Measurements from ENCODE around the gene ATOSA.
A peak's percentile ranks its signal among the peaks of the same experiment; 100 is the strongest.

The ATOSA gene, protein sequence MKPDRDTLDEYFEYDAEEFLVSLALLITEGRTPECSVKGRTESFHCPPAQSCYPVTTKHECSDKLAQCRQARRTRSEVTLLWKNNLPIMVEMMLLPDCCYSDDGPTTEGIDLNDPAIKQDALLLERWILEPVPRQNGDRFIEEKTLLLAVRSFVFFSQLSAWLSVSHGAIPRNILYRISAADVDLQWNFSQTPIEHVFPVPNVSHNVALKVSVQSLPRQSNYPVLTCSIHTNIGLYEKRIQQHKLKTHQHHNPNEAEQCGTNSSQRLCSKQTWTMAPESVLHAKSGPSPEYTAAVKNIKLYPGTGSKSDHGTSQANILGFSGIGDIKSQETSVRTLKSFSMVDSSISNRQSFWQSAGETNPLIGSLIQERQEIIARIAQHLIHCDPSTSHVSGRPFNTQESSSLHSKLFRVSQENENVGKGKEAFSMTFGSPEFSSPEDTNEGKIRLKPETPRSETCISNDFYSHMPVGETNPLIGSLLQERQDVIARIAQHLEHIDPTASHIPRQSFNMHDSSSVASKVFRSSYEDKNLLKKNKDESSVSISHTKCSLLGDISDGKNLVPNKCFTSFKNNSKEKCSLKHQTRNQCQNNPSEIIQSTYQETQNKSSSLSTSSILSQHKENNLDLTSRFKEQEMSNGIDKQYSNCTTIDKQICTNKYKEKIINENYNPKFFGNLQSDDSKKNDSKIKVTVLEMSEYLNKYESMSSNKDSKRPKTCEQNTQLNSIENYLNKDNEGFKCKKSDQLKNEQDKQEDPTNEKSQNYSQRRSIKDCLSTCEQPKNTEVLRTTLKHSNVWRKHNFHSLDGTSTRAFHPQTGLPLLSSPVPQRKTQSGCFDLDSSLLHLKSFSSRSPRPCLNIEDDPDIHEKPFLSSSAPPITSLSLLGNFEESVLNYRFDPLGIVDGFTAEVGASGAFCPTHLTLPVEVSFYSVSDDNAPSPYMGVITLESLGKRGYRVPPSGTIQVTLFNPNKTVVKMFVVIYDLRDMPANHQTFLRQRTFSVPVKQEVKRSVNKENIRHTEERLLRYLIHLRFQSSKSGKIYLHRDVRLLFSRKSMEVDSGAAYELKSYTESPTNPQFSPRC

GRCh38 chr15:52679232-52680040 lies at the start of gene ATOSA:
Gene ATOSA, minus strand, starts transcription at chr15:52679388. Its CDS starts 1,367 bp downstream, at chr15:52678021.
- Histone ChIP-seq H3K27me3 (ENCODE audit: control insufficient read depth, low read length) (no peaks in the 10 kb centered on the region), H3K4me3 (ENCODE audit: low read length) (peak within 1 kb of the TSS; percentile 73), H3K9me2 (replicated peaks; ENCODE audit: control insufficient read depth, low read length) (no peaks in the 10 kb centered on the region), H3K9me3 (ENCODE audit: control insufficient read depth, insufficient read depth, low read length) (no peaks in the 10 kb centered on the region), H3F3A (ENCODE audit: control insufficient read depth, insufficient read depth) (peaks cover 45% of the 10 kb centered on the region), H3K79me2 (ENCODE audit: control insufficient read depth, low read length) (peaks cover 57% of the 10 kb centered on the region), H3K4me1 (ENCODE audit: control insufficient read depth, low read length) (peaks cover 76% of the 10 kb centered on the region), H3K36me3 (ENCODE audit: control insufficient read depth, low read length) (peaks cover 63% of the 10 kb centered on the region), H3K4me2 (ENCODE audit: low read length) (peak within 1 kb of the TSS; percentile 97), H4K20me1 (ENCODE audit: control insufficient read depth, insufficient read depth, low read depth, low read length) (no peaks in the 10 kb centered on the region), H3K27ac (ENCODE audit: low read depth, low read length) (peak within 1 kb of the TSS; percentile 98)
- no peak for TF ChIP-seq EZH2phosphoT487 (IDR thresholded peaks at IDR 0.05; ENCODE audit: borderline replicate concordance, low read length)
- peak; percentile 23 for TF ChIP-seq CTCF (IDR thresholded peaks at IDR 0.05; ENCODE audit: low read depth, low read length, poor library complexity, severe bottlenecking)

- Histone ChIP-seq H3K9me2 (replicated peaks; ENCODE audit: control insufficient read depth, low read length) (no peaks in the 10 kb centered on the region), H3F3A (ENCODE audit: control insufficient read depth, insufficient read depth) (peaks cover 19% of the 10 kb centered on the region; the same call in 1 of the 2 replicates), H3K4me2 (ENCODE audit: low read length) (peak overlapping the region; percentile 54), H3K79me2 (ENCODE audit: control insufficient read depth, low read length) (no peaks in the 10 kb centered on the region), H3K36me3 (ENCODE audit: control insufficient read depth, low read length) (no peaks in the 10 kb centered on the region), H3K9me3 (ENCODE audit: control insufficient read depth, insufficient read depth, low read length) (no peaks in the 10 kb centered on the region), H3K27me3 (ENCODE audit: control insufficient read depth, low read length) (no peaks in the 10 kb centered on the region), H3K27ac (ENCODE audit: low read depth, low read length) (peak overlapping the region; percentile 55), H3K4me1 (ENCODE audit: control insufficient read depth, low read length) (peaks cover 66% of the 10 kb centered on the region), H3K4me3 (ENCODE audit: low read length) (peak overlapping the region; percentile 16), H4K20me1 (ENCODE audit: control insufficient read depth, insufficient read depth, low read depth, low read length) (no peaks in the 10 kb centered on the region)
- no peak for TF ChIP-seq CTCF (IDR thresholded peaks at IDR 0.05; ENCODE audit: low read depth, low read length, poor library complexity, severe bottlenecking)
Measured at GRCh38 chr15:52728899-52729298, 49.7 kb upstream of the ATOSA start.

- TF ChIP-seq CTCF (IDR thresholded peaks at IDR 0.05; ENCODE audit: low read depth, low read length, poor library complexity, severe bottlenecking) (no peak), EZH2phosphoT487 (IDR thresholded peaks at IDR 0.05; ENCODE audit: borderline replicate concordance, low read length) (no peak)
- H3K27me3 ChIP-seq (ENCODE audit: control insufficient read depth, low read length) = no peaks in the 10 kb centered on the region
- peak overlapping the region; percentile 25 for H3K4me3 ChIP-seq (ENCODE audit: low read length)
- peak overlapping the region; percentile 22 for H3K27ac ChIP-seq (ENCODE audit: low read depth, low read length)
- H3K4me2 ChIP-seq (ENCODE audit: low read length) = peak overlapping the region; percentile 54
- H3K4me1 ChIP-seq (ENCODE audit: control insufficient read depth, low read length) = peaks cover 59% of the 10 kb centered on the region
- H3K36me3 ChIP-seq (ENCODE audit: control insufficient read depth, low read length) = no peaks in the 10 kb centered on the region
- no peaks in the 10 kb centered on the region for H3K9me3 ChIP-seq (ENCODE audit: control insufficient read depth, insufficient read depth, low read length)
- H3F3A ChIP-seq (ENCODE audit: control insufficient read depth, insufficient read depth) = peaks cover 24% of the 10 kb centered on the region; the same call in 1 of the 2 replicates
- no peaks in the 10 kb centered on the region for H3K9me2 ChIP-seq (replicated peaks; ENCODE audit: control insufficient read depth, low read length)
- no peaks in the 10 kb centered on the region for H3K79me2 ChIP-seq (ENCODE audit: control insufficient read depth, low read length)
- H4K20me1 ChIP-seq (ENCODE audit: control insufficient read depth, insufficient read depth, low read depth, low read length) = no peaks in the 10 kb centered on the region
Measured at GRCh38 chr15:52727815-52728214, 48.6 kb upstream of the ATOSA start.

All from DOHH2 (cell line).